Measurements from ENCODE around the gene SUN5.

DNA sequence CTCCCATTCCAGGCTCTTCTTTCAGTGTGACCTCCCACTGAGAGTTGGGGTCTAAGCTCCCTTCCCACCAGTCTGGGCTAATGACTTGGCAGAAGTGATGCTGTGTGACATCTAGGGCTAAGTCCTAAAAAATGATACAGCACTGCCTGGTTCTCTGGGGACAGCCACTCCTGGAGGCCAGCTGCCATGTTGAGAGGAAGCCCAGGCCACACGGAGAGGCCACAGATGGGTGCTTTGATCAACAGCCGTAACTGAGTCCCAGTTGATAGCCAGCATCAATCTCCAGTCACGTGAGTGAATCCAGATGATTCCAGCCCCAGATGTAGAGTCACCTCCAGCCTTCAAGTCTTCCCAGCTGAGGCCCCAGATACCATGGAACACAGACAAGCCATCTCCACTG, 13.8 kb downstream of the SUN5 start:
- TF ChIP-seq, protein P1, sequence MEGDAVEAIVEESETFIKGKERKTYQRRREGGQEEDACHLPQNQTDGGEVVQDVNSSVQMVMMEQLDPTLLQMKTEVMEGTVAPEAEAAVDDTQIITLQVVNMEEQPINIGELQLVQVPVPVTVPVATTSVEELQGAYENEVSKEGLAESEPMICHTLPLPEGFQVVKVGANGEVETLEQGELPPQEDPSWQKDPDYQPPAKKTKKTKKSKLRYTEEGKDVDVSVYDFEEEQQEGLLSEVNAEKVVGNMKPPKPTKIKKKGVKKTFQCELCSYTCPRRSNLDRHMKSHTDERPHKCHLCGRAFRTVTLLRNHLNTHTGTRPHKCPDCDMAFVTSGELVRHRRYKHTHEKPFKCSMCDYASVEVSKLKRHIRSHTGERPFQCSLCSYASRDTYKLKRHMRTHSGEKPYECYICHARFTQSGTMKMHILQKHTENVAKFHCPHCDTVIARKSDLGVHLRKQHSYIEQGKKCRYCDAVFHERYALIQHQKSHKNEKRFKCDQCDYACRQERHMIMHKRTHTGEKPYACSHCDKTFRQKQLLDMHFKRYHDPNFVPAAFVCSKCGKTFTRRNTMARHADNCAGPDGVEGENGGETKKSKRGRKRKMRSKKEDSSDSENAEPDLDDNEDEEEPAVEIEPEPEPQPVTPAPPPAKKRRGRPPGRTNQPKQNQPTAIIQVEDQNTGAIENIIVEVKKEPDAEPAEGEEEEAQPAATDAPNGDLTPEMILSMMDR (IDR thresholded peaks at IDR 0.05): no peak
- TF ChIP-seq EP300 (IDR thresholded peaks at IDR 0.05; ENCODE audit: low read depth): no peak
- TF ChIP-seq POLR2A (IDR thresholded peaks at IDR 0.05): no peak
- no peak for TF ChIP-seq POLR2AphosphoS5 (IDR thresholded peaks at IDR 0.05)
